Aorta (tissue), 5 donors: Measurements from ENCODE around the gene RBMX2. TPM values are rescaled to one million over a fixed set of nuclear protein-coding genes. Genes with fewer than 3 reads are reported as not detected.

Source experiments
- ATAC-seq: fragments of 200-7000 bp; cut with Tn5 transposase; one replicate; pipeline ENCODE4 v1.9.1; 2022; ENCODE audit warnings: moderate library complexity; ENCODE audit not compliant: low FRiP score
- DNase-seq, 2 donors: peaks; one replicate each; pipeline ENCODE4 v3.0.0-alpha.2; 2020
- H3K27ac ChIP-seq, 2 donors: one replicate each; pipeline ENCODE4 v1.5.1; 2013; ENCODE audit warnings: low read length in 2 of 2, mild to moderate bottlenecking in 2 of 2, moderate library complexity in 2 of 2, control low read depth in 1 of 2, inconsistent platforms in 1 of 2, low read depth in 1 of 2
- H3K27me3 ChIP-seq, 2 donors: one replicate each; pipeline ENCODE4 v1.6.1; 2013; ENCODE audit warnings: control low read depth in 1 of 2, low read length in 1 of 2, mild to moderate bottlenecking in 1 of 2, moderate library complexity in 1 of 2; ENCODE audit not compliant: insufficient read depth in 2 of 2, control insufficient read depth in 1 of 2
- H3K36me3 ChIP-seq, 2 donors: one replicate each; pipeline ENCODE4 v1.6.1; 2013; ENCODE audit warnings: control low read depth in 1 of 2, low read length in 1 of 2, mild to moderate bottlenecking in 1 of 2; ENCODE audit not compliant: insufficient read depth in 2 of 2, control insufficient read depth in 1 of 2
- H3K4me1 ChIP-seq, 2 donors: one replicate each; pipeline ENCODE4 v1.6.1; 2013; ENCODE audit warnings: low read length in 2 of 2, control low read depth in 1 of 2, mild to moderate bottlenecking in 1 of 2, moderate library complexity in 1 of 2; ENCODE audit not compliant: insufficient read depth in 2 of 2, control insufficient read depth in 1 of 2
- H3K4me3 ChIP-seq, 2 donors: one replicate each; pipeline ENCODE4 v1.5.1; 2013; ENCODE audit warnings: low read length in 2 of 2, control low read depth in 1 of 2, mild to moderate bottlenecking in 1 of 2
- H3K9me3 ChIP-seq: one replicate; pipeline ENCODE4 v1.6.1; 2013; ENCODE audit warnings: mild to moderate bottlenecking, low read length; ENCODE audit not compliant: control insufficient read depth
- WGBS, 2 donors: extraction: QIAGEN DNeasy Blood & Tissue Kit; methylation state at CpG; one replicate each; pipeline ENCODE4 v1.1.7; 2013; 5-methylcytosine and 5-hydroxymethylcytosine counted together
- intact Hi-C, 2 donors: fragments of 100-400 bp; cut with DNase I; formaldehyde crosslinking; loops; one replicate each; pipeline versions ENCODE4 v1.14.2 to v1.15.0; 2022
- polyA plus RNA-seq, 2 donors: library from polyadenylated mRNA; stranded (reverse); fragments of 200-250 nt; gene quantifications; one replicate each; pipeline ENCODE4 v1.2.3, GENCODE V29; 2013
- total RNA-seq, 2 donors: library from RNA; stranded (reverse); fragmentation: NEBNext Ultra II Directional; extraction: Animal tissue kit (Norgen Biotek cat#: 25700); gene quantifications; one replicate each; pipeline ENCODE4 v1.2.1, GENCODE V29; 2021
- donor health status: healthy with polysubstance abuse.
- donor health status: Bipolar disorder and iron deficiency.
- donor health status: DM: no; HTN: no; CAD: no.
- donor health status: DM: no; HTN: no; CAD: no.
- donor health status: DM: yes; HTN: yes; CAD: no.

The RBMX2 gene
- total and polyA plus RNA-seq, 4 donors = 18.5 to 50.3 (median 20.9) TPM

GRCh38 chrX:130402208-130402684, 459 bp downstream of the RBMX2 start:
- no peaks in the 10 kb centered on the region for H3K27me3 ChIP-seq
- DNase-seq = no peak
- intact Hi-C loops = no loop called here
- H3K9me3 ChIP-seq = no peaks in the 10 kb centered on the region
- 1 to 34% methylated on average over 13 of the region's 13 CpGs for WGBS, 2 donors
- peak overlapping the region; percentile 11 to 63 for H3K27ac ChIP-seq
- peak; percentile 21 for ATAC-seq
- H3K4me3 ChIP-seq = peak overlapping the region; percentile 37 to 54
- no peaks in the 10 kb centered on the region for H3K4me1 ChIP-seq
- no peaks in the 10 kb centered on the region for H3K36me3 ChIP-seq

GRCh38 chrX:130413415-130413814, 11.6 kb downstream of the RBMX2 start:
- Histone ChIP-seq H3K36me3 (peaks cover 0 to 1% of the 10 kb centered on the region in 2 donors), H3K9me3 (no peaks in the 10 kb centered on the region), H3K27me3 (no peaks in the 10 kb centered on the region), H3K4me1 (no peaks in the 10 kb centered on the region), H3K4me3 (no peak overlapping the region), H3K27ac (no peak overlapping the region)
- DNase-seq (no peak), ATAC-seq (no peak)
- WGBS, 2 donors = 49 to 94% methylated on average over 2 of the region's 2 CpGs
- intact Hi-C loops = no loop called here

- 92 to 94% methylated on average over 5 of the region's 5 CpGs for WGBS, 2 donors
- no peak for ATAC-seq
- intact Hi-C loops = no loop called here
- Histone ChIP-seq H3K27me3 (no peaks in the 10 kb centered on the region), H3K4me3 (no peak overlapping the region), H3K9me3 (no peaks in the 10 kb centered on the region), H3K36me3 (peaks cover 0 to 1% of the 10 kb centered on the region in 2 donors), H3K27ac (no peak overlapping the region), H3K4me1 (no peaks in the 10 kb centered on the region)
- no peak for DNase-seq
Observed at GRCh38 chrX:130414800-130415199, 13.0 kb downstream of the RBMX2 start.

GRCh38 chrX:130415201-130415600, 13.4 kb downstream of the RBMX2 start:
- Histone ChIP-seq H3K4me3 (no peak overlapping the region), H3K36me3 (peaks cover 0 to 1% of the 10 kb centered on the region in 2 donors), H3K27me3 (no peaks in the 10 kb centered on the region), H3K9me3 (no peaks in the 10 kb centered on the region), H3K27ac (no peak overlapping the region), H3K4me1 (no peaks in the 10 kb centered on the region)
- WGBS, 2 donors = 88 to 93% methylated on average over 7 of the region's 7 CpGs
- DNase-seq = no peak
- no peak for ATAC-seq
- intact Hi-C loops = no loop called here

- no peak overlapping the region for H3K27ac ChIP-seq
- no peak overlapping the region for H3K4me3 ChIP-seq
- ATAC-seq (no peak), DNase-seq (no peak)
- no peaks in the 10 kb centered on the region for H3K9me3 ChIP-seq
- no peaks in the 10 kb centered on the region for H3K27me3 ChIP-seq
- H3K4me1 ChIP-seq = no peaks in the 10 kb centered on the region
- WGBS, 2 donors = 55 to 83% methylated on average over 4 of the region's 4 CpGs
- peaks cover 0 to 1% of the 10 kb centered on the region in 2 donors for H3K36me3 ChIP-seq
- intact Hi-C loops = no loop called here
Observed at GRCh38 chrX:130416785-130417184, 15.0 kb downstream of the RBMX2 start.

- Histone ChIP-seq H3K27ac (no peak overlapping the region), H3K9me3 (no peaks in the 10 kb centered on the region), H3K4me3 (no peak overlapping the region), H3K36me3 (peaks cover 0 to 1% of the 10 kb centered on the region in 2 donors), H3K4me1 (no peaks in the 10 kb centered on the region), H3K27me3 (no peaks in the 10 kb centered on the region)
- WGBS, 2 donors = 48 to 51% methylated on average over 2 of the region's 2 CpGs
- DNase-seq (no peak), ATAC-seq (no peak)
- intact Hi-C loops = no loop called here
Observed at GRCh38 chrX:130418066-130418465, 16.3 kb downstream of the RBMX2 start.

- Histone ChIP-seq H3K27ac (no peak overlapping the region), H3K4me1 (no peaks in the 10 kb centered on the region), H3K4me3 (no peak overlapping the region), H3K27me3 (no peaks in the 10 kb centered on the region), H3K9me3 (no peaks in the 10 kb centered on the region), H3K36me3 (peaks cover 0 to 1% of the 10 kb centered on the region in 2 donors)
- intact Hi-C loops = no loop called here
- DNase-seq (no peak), ATAC-seq (no peak)
- WGBS, 2 donors = 60 to 77% methylated on average over 4 of the region's 4 CpGs
Observed at GRCh38 chrX:130418740-130419139, 17.0 kb downstream of the RBMX2 start.

GRCh38 chrX:130419263-130419662, 17.5 kb downstream of the RBMX2 start:
- no peak overlapping the region for H3K4me3 ChIP-seq
- H3K27me3 ChIP-seq = no peaks in the 10 kb centered on the region
- H3K4me1 ChIP-seq = no peaks in the 10 kb centered on the region
- intact Hi-C loops = no loop called here
- H3K27ac ChIP-seq = no peak overlapping the region
- ATAC-seq (no peak), DNase-seq (no peak)
- peaks cover 0 to 1% of the 10 kb centered on the region in 2 donors for H3K36me3 ChIP-seq
- 51 to 57% methylated on average over 2 of the region's 2 CpGs for whole genome bisulfite sequencing, 2 donors
- H3K9me3 ChIP-seq = no peaks in the 10 kb centered on the region

GRCh38 chrX:130426531-130426930, 24.7 kb downstream of the RBMX2 start:
- no peaks in the 10 kb centered on the region for H3K9me3 ChIP-seq
- intact Hi-C loops = no loop called here
- no peaks in the 10 kb centered on the region for H3K36me3 ChIP-seq
- no peaks in the 10 kb centered on the region for H3K27me3 ChIP-seq
- H3K27ac ChIP-seq = no peak overlapping the region
- no peak overlapping the region for H3K4me3 ChIP-seq
- no peaks in the 10 kb centered on the region for H3K4me1 ChIP-seq
- ATAC-seq (no peak), DNase-seq (no peak)
- 74 to 92% methylated on average over 6 of the region's 6 CpGs for WGBS, 2 donors
